Measurements from ENCODE around the gene CIP2A.

DNA sequence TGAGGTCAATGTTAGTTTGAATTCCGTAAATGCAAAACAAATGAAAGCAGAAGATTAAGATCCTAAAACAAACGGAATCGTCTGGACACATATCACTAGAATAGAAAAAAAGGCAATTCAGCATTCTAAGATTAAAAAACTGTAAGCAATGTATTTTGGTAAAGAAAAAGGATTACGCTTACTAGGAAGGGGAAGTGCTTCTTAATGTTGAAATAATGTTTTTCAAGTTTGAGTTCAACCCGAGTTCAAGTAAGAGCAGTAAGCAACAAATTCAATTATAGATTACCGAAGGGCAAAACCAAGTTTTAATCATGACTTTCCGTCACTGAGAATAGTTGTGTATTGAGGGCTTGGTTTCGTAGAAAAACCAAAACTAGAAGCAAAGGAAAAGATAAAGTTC lies 637 bp downstream of the CIP2A start:
- TF ChIP-seq, protein P1, sequence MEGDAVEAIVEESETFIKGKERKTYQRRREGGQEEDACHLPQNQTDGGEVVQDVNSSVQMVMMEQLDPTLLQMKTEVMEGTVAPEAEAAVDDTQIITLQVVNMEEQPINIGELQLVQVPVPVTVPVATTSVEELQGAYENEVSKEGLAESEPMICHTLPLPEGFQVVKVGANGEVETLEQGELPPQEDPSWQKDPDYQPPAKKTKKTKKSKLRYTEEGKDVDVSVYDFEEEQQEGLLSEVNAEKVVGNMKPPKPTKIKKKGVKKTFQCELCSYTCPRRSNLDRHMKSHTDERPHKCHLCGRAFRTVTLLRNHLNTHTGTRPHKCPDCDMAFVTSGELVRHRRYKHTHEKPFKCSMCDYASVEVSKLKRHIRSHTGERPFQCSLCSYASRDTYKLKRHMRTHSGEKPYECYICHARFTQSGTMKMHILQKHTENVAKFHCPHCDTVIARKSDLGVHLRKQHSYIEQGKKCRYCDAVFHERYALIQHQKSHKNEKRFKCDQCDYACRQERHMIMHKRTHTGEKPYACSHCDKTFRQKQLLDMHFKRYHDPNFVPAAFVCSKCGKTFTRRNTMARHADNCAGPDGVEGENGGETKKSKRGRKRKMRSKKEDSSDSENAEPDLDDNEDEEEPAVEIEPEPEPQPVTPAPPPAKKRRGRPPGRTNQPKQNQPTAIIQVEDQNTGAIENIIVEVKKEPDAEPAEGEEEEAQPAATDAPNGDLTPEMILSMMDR (IDR thresholded peaks at IDR 0.05), result no peak
- TF ChIP-seq POLR2A (IDR thresholded peaks at IDR 0.05) (no peak), EP300 (IDR thresholded peaks at IDR 0.05) (no peak)
